ENCODE measurements around the gene KCNG1. TPM values are rescaled to one million over a fixed set of nuclear protein-coding genes. Genes with fewer than 3 reads are reported as not detected.
"Not testable (repeated sequence)": the region's sequence is repeated elsewhere in the genome, so short reads cannot be mapped to it uniquely, and the experiment has no call there.

KCNG1 gene
- total RNA-seq, 1 donor from 2014 or later, result 13.0 TPM

GRCh38 chr20:50980071-50980681, 42.7 kb downstream of the KCNG1 start:
- H3K4me3 Mint-ChIP-seq (ENCODE audit: unreplicated experiment), result no peak overlapping the region
- DNase-seq (ENCODE audit: low spot score), result no peak
- no peaks in the 10 kb centered on the region for H3K27me3 Mint-ChIP-seq (ENCODE audit: low read depth)
- peak overlapping the region; percentile 94 for H3K27ac Mint-ChIP-seq (ENCODE audit: unreplicated experiment)
- TF ChIP-seq CTCF (IDR thresholded peaks at IDR 0.05), result no peak
- peaks cover 40% of the 10 kb centered on the region for H3K4me1 Mint-ChIP-seq (ENCODE audit: low read depth)
- no peaks in the 10 kb centered on the region for H3K9me3 Mint-ChIP-seq (ENCODE audit: low read depth)
- peaks cover 2% of the 10 kb centered on the region for H3K36me3 Mint-ChIP-seq (ENCODE audit: low read depth)

GRCh38 chr20:50978533-50978932, 44.4 kb downstream of the KCNG1 start:
- not testable (repeated sequence) for H3K27ac Mint-ChIP-seq (ENCODE audit: unreplicated experiment); H3K27me3 Mint-ChIP-seq (ENCODE audit: low read depth); H3K4me3 Mint-ChIP-seq (ENCODE audit: unreplicated experiment)

GRCh38 chr20:50977066-50978021, 45.6 kb downstream of the KCNG1 start:
- Mint-ChIP-seq H3K4me1 (ENCODE audit: low read depth) (peaks cover 27% of the 10 kb centered on the region), H3K27ac (ENCODE audit: unreplicated experiment) (no peak overlapping the region), H3K36me3 (ENCODE audit: low read depth) (peaks cover 2% of the 10 kb centered on the region), H3K4me3 (ENCODE audit: unreplicated experiment) (no peak overlapping the region), H3K9me3 (ENCODE audit: low read depth) (peaks cover 3% of the 10 kb centered on the region), H3K27me3 (ENCODE audit: low read depth) (no peaks in the 10 kb centered on the region)
- DNase-seq (ENCODE audit: low spot score), result no peak
- TF ChIP-seq CTCF (IDR thresholded peaks at IDR 0.05), result no peak

More at GRCh38 chr20:50978533-50978932, 44.4 kb downstream of the KCNG1 start:
- not testable (repeated sequence) for H3K36me3 Mint-ChIP-seq (ENCODE audit: low read depth); H3K9me3 Mint-ChIP-seq (ENCODE audit: low read depth); DNase-seq (ENCODE audit: low spot score)
- H3K4me1 Mint-ChIP-seq (ENCODE audit: low read depth), result peaks cover 37% of the 10 kb centered on the region

GRCh38 chr20:50975701-50976330, 47.1 kb downstream of the KCNG1 start:
- peaks cover 14% of the 10 kb centered on the region for H3K4me1 Mint-ChIP-seq (ENCODE audit: low read depth)
- no peaks in the 10 kb centered on the region for H3K27me3 Mint-ChIP-seq (ENCODE audit: low read depth)
- no peak overlapping the region for H3K4me3 Mint-ChIP-seq (ENCODE audit: unreplicated experiment)
- no peak for DNase-seq (ENCODE audit: low spot score)
- H3K9me3 Mint-ChIP-seq (ENCODE audit: low read depth), result peaks cover 3% of the 10 kb centered on the region
- H3K36me3 Mint-ChIP-seq (ENCODE audit: low read depth), result peaks cover 2% of the 10 kb centered on the region
- no peak for TF ChIP-seq CTCF (IDR thresholded peaks at IDR 0.05)
- no peak overlapping the region for H3K27ac Mint-ChIP-seq (ENCODE audit: unreplicated experiment)

- Mint-ChIP-seq H3K4me3 (ENCODE audit: unreplicated experiment) (no peak overlapping the region), H3K4me1 (ENCODE audit: low read depth) (no peaks in the 10 kb centered on the region), H3K27ac (ENCODE audit: unreplicated experiment) (no peak overlapping the region), H3K27me3 (ENCODE audit: low read depth) (peaks cover 7% of the 10 kb centered on the region), H3K36me3 (ENCODE audit: low read depth) (no peaks in the 10 kb centered on the region), H3K9me3 (ENCODE audit: low read depth) (peaks cover 3% of the 10 kb centered on the region)
- TF ChIP-seq CTCF (IDR thresholded peaks at IDR 0.05), result no peak
- DNase-seq (ENCODE audit: low spot score), result no peak
These were observed 53.0 kb downstream of the KCNG1 start for GRCh38 chr20:50969912-50970311.
